HG03135 (cell line): ENCODE measurements around the gene TOMM20.
"Not testable (repeated sequence)": the region's sequence is repeated elsewhere in the genome, so short reads cannot be mapped to it uniquely, and the experiment has no call there.

Experiments used
- ATAC-seq: cut with Tn5 transposase; IDR thresholded peaks from one replicate; pipeline ENCODE4 v1.9.1; 2021; ENCODE audit warnings: mild to moderate bottlenecking, moderate library complexity; ENCODE audit not compliant: unreplicated experiment

Gene TOMM20

DNA sequence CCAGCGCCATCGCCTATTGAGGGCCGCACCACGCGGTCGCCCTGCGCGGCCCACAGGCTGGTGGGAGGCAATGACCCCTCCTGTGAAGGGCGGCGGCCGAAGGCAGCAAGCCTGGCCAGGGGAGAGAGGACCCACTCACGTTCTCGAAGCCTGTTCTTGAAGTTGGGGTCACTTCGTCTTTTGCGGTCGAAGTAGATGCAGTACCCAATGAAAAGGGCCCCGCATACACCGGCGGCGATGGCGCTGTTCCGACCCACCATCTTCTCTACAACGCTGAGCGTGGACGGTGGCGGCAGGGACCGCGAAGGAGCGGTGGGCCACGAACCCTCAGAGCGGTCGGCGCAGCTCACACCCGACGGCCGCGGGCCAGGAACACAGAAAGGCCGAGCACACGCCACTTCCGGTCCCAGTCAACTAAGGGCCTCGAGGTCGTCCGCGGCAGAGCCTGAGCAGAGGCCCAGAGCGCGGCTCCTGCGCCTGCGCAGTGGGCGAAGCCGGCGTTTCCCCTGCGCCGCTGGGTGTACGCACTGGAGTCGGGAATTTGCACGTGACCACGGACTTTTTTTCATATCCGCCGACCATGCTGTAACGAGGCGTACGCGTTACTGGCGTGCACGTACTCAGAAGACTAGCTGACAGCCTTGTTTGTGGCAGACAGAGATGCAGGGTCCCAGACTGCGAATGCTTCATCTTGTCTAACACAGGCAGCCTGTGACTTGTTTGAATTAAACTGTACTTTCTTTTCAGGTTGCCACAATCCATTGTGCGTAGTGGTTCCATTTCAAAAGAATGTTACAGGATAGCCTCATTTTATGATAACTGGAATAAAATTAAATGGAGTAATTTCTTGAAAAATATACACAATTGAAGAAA lies at the start of gene TOMM20:
Gene TOMM20 (minus strand): TSS at position 382 of the 873 bp plus-strand sequence. CDS start 122 bp downstream, at position 260.
- ATAC-seq = peak; percentile 93

GRCh38 chr1:235176486-235176885 lies 47.8 kb upstream of the TOMM20 start:
- ATAC-seq = no peak

DNA sequence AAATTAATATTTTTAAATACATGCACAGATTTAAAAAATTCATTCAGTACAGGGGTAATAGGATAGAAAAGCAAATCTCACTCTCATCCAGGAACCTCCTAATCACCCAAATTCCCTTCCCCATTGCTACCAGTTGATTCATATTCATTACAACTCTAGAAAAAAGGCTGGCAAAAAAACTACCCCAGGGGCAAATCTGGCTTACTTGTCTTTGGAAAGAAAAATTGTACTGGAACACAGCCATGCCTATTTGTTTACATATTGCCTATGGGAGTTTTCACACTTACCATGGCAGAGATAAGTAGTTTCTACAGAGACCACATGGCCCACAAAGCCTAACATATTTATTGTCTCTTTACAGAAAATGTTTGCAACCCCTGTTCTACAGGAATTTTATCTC lies 41.3 kb upstream of the TOMM20 start:
- ATAC-seq = no peak

DNA sequence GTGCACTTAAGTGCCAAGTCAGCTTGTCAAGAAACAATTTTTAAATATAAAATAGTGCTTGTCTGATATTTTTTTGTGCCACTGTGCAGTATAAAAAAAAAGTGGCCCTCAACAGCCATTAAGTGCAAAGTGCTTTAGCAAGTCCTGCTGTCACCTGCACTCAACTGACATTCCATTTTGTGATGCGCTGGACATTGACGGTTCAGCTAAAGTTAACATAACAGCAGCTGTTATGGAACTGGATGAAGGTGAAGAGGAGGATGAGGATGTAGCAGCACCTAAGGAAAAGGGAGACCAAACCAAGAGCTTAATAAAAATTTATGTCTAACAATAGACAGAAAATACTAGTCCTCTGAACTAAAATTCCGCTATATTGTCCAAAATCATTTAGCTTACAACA lies 39.7 kb upstream of the TOMM20 start:
- no peak for ATAC-seq

- no peak for ATAC-seq
Measured at GRCh38 chr1:235161685-235162327, 33.2 kb upstream of the TOMM20 start.

DNA sequence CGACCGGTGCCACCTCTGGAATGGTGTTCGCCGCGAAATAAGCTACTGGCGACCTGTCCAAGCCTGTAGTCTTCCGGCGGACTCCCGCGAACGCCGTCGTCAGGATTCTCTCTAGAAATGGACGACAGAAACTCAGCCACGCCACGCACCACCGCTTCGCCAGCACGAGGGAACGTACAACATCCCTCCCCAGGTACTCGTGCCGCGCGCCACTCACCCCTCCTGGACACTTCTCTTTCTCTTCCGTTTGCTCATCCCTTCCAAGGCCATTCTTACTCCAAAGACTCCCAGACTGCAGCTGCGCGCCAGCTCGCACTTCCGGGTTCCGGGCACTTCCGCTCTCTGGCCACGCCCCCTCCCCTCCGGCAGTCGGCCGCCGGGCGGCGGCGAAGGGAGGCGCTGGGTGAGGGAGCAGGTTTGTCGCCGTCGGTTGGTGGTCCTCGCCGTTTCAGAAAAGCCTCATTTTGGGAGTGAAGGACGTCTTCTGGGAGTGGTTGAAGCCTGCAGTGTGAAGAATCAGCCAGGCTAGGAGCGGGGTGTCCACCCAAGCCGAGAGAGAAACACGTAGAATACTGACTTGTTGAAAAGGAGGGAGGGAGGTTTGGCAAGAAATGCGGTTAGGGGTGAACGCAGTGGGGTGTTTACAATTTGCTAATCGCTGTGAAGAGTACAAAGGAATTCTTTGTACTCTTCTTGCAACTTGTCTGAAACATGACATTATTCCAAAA lies 32.5 kb upstream of the TOMM20 start, which contains the start of gene RBM34:
Gene RBM34 (minus strand): TSS at position 294 of the 728 bp plus-strand sequence. CDS start 24 bp downstream, at position 270.
- ATAC-seq = peak; percentile 96

DNA sequence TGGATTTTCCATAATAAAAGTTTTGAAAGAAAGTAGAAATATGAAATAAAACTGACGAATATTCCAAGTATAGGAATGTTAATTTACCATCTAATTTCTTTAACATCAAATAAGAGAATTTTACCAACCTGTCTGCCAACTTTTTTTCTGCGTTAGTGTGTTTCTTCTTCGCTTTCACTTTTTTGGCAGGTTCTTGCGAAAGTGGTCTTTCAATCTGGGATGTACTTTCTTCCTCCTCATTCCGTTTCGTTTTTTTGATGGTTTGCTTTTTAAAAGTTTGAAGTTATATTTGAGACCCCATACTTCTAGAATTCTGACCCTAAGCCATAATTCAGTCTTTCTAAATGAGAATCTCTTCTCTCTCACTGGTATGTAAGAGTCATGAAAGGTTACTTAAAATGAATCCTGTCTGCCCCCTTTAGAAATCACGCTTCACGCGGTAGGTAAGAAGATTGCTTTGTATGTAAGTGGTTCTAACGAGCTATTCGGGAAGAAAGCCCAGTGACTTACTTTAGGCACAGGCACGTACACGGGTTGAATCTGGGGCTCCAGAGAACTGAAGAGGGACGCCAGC lies 31.8 kb upstream of the TOMM20 start:
- peak; percentile 43 for ATAC-seq

GRCh38 chr1:235159930-235160329 lies 31.3 kb upstream of the TOMM20 start:
- ATAC-seq = not testable (repeated sequence)

- ATAC-seq = not testable (repeated sequence)
Measured at GRCh38 chr1:235159284-235159683, 30.6 kb upstream of the TOMM20 start.

- no peak for ATAC-seq
Measured at GRCh38 chr1:235158680-235159079, 30.0 kb upstream of the TOMM20 start.

- ATAC-seq = no peak
Measured at GRCh38 chr1:235157150-235157549, 28.5 kb upstream of the TOMM20 start.

- no peak for ATAC-seq
Measured at GRCh38 chr1:235156740-235157139, 28.1 kb upstream of the TOMM20 start.

GRCh38 chr1:235156265-235156664 lies 27.6 kb upstream of the TOMM20 start:
- ATAC-seq = no peak

GRCh38 chr1:235152235-235152634 lies 23.6 kb upstream of the TOMM20 start:
- no peak for ATAC-seq

- ATAC-seq = no peak
Measured at GRCh38 chr1:235151033-235151432, 22.4 kb upstream of the TOMM20 start.

- no peak for ATAC-seq
Measured at GRCh38 chr1:235149824-235150223, 21.2 kb upstream of the TOMM20 start.

DNA sequence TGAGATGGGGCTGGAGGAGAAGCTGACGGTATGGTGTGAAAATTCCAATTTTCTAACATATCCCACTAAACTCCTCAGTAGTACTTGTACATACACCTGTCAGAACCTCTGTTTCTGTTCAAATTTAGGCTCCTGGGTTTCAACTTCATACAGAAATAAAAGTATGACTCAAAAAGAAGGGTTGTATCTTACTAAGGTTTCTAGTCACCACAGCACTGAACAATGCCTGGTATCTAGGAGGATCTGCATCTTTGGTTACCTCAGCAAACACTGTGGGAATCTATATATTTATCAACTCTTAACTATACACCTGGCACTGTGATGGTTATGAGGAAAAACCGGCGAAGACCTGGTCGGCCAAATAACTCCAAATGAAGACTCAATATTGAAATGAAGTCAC lies 18.6 kb upstream of the TOMM20 start:
- no peak for ATAC-seq

DNA sequence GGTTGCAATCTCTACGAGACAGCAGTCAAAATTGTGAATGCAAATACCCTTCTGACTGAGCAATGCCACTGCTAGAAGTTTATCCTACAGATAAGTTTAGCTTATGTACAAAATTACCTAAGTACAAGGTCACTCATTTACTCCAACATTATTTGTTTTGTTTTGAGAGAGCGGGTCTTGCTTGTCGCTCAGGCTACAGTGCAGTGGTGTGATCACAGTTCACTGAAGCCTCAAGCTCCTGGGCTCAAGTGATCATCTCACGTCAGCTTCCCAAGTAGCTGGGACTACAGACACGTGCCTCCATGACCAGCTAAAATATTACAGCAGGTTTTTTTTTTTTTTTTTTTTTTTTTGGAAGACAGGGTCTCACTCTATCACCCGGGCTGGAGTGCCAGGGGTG lies 17.0 kb upstream of the TOMM20 start:
- no peak for ATAC-seq

DNA sequence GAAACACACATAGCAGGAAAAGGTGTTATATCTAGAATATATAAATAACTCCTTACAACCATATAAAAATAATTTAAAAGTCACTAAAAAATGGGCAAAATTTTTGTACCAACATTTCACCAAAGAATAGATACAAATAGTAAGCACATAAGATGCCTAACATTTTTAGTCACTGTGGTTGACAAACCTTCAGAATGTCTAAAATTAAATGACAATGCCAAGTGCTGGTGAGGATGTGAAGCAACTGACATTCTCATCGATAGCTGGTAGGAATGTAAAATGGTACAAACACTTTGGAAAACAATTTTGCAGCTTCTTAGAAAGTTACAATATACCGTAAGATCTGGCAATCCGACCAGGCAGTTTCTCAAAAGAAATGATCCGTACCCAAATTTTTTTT lies 14.4 kb upstream of the TOMM20 start:
- ATAC-seq = no peak

DNA sequence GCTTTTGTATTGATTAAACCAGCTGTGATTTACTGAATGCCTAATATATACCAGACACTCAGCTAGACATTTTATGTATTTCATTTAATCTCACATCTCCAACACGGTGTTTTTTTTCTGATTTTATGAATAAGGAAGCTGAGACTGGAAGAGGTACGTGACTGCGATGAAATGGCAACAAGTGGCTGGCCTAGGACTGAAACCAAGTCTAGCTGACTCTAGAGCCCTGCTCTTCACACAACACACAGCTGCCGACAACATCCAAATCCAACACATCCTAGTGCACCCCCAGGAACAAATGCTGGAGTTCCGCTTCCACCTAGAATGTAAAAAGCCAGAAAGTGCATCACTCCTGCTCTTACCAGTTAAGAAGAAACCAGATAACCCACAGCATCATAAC lies 10.7 kb upstream of the TOMM20 start:
- ATAC-seq = no peak

- no peak for ATAC-seq
Measured at GRCh38 chr1:235138821-235139220, 10.2 kb upstream of the TOMM20 start.
